ENCODE measurements around the gene EPG5. TPM values are rescaled to one million over a fixed set of nuclear protein-coding genes. Genes with fewer than 3 reads are reported as not detected.
"Not testable (repeated sequence)": the region's sequence is repeated elsewhere in the genome, so short reads cannot be mapped to it uniquely, and the experiment has no call there.

The EPG5 gene
- 51.0 and 66.7 TPM in 2 replicates for total RNA-seq (2014; rRNA removed)
- 28.7 TPM for polyA plus RNA-seq (2012)

DNA sequence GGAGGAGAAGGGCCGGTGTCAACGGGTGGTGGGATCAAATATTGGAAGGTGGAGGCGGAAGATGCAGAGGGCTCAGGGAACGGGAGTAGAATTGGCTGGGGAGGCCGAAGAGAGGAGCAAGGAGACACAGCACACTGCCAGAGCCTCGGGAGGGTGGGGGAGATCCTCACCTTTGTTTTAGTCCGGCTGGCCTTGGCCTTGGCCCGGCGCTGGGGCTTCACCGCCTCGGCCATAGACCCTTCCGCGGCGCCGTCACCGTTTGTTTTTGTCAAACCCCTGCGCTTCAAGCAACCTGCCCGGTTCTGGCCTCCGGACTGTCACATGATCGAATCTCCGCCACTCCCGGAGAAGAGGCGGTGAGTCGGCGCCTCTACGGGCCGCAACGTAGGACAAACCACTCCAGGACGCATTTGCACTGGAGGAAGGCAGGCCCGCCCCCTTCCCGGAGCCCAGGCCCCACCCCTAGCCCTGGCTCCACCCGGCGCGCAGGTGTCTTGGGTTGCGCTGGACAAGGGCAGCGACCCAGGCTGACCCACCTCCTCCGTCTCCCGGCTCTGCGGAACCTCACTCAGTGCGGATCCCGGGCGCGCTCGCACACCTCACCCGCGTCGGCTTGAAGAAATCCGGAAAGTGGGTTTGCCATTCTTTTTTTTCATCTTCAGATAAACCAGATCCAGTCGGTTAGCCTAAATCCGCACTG lies at the start of gene EPG5:
Gene EPG5, minus strand, starts transcription at position 323 of the 700 bp plus-strand sequence. Its CDS starts 90 bp downstream, at position 233.
- DNase-seq (ENCODE audit: low read depth), result peak; percentile 93

- DNase-seq (ENCODE audit: low read depth), result peak; percentile 14
Observed at GRCh38 chr18:46013484-46014189, 46.5 kb upstream of the EPG5 start.

- DNase-seq (ENCODE audit: low read depth), result no peak
Observed at GRCh38 chr18:46010676-46011075, 43.5 kb upstream of the EPG5 start.

GRCh38 chr18:46010050-46010449 lies 42.9 kb upstream of the EPG5 start:
- no peak for DNase-seq (ENCODE audit: low read depth)

- DNase-seq (ENCODE audit: low read depth), result no peak
Observed at GRCh38 chr18:46009125-46009840, 42.2 kb upstream of the EPG5 start.

DNA sequence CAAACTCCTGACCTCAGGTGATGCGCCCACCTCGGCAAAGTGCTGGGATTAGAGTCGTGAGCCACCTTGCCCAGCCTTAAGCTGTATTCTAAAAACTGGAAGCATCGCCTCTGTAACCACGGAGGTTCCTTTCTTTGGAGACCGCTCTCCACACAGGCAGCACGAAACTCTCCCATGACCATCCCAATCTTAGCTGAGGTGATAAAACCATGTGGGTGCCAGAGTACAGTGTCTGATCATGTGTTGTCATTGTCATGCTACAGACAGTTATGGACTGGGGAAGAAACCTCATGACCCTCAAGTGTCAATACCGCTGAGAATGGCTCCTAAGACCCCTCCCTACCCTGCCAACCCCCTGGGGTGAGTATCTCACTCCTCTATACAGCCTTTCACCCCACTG lies 41.4 kb upstream of the EPG5 start:
- no peak for DNase-seq (ENCODE audit: low read depth)

GRCh38 chr18:46007165-46007564 lies 40.0 kb upstream of the EPG5 start:
- DNase-seq (ENCODE audit: low read depth), result no peak

DNA sequence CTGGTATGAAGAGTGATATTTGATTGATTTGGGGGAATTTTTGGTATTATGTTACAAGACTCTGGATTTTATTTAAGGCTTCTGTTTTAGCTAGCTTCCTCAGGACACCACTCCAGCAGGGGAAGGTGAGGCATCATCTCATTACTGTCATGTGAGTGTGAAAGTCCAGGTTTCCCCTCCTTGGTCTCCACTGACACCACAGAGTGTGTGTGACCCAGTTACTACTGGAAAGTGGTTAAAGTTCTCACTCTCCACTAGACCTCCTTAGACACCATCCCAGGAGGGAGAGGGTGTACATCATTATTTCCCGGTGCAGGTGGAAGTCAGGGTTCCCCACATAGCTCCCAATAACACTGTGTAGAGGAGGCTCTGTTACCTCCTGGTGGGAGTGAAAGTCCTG lies 35.8 kb upstream of the EPG5 start:
- no peak for DNase-seq (ENCODE audit: low read depth)

- no peak for DNase-seq (ENCODE audit: low read depth)
Observed at GRCh38 chr18:46001892-46002291, 34.8 kb upstream of the EPG5 start.

DNA sequence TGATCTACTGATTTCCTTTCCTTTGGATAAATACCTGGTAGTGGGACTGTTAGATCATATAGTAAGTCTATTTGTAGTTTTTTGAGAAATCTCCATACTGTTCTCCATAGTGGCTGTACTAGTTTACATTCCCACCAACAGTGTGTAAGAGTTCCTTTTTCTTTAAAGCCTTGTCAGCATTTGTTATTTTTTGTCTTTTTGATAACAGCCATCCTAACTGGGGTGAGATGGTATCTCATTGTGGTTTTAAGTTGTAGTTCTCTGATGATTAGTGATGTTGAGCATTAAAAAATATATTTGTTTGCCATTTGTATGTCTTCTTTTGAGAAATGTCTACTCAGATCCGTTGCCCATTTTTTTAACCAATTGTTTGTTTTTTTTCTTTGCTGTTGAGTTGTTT lies 33.9 kb upstream of the EPG5 start:
- DNase-seq (ENCODE audit: low read depth), result no peak

DNA sequence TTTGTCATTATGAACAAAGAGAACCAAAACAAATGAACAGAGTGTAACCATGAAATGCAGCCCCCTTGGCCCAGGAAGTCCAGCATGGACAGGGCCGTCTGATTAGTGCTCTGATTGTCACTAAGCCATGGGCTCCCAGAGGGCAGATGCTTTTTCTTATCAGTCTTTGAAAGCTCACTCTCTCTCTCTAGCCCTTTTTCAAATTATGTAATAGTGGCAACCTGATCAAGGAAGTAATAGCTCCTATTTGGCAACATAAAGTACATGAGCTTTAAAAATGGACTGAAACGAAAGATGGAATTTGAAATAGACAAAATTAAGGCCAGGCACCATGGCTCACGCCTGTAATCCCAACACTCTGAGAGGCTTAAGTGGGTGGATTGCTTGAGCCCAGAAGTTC lies 32.4 kb upstream of the EPG5 start:
- DNase-seq (ENCODE audit: low read depth), result no peak

- DNase-seq (ENCODE audit: low read depth), result no peak
Observed at GRCh38 chr18:45998244-45998643, 31.1 kb upstream of the EPG5 start.

GRCh38 chr18:45997700-45998151 lies 30.6 kb upstream of the EPG5 start:
- DNase-seq (ENCODE audit: low read depth), result no peak

DNA sequence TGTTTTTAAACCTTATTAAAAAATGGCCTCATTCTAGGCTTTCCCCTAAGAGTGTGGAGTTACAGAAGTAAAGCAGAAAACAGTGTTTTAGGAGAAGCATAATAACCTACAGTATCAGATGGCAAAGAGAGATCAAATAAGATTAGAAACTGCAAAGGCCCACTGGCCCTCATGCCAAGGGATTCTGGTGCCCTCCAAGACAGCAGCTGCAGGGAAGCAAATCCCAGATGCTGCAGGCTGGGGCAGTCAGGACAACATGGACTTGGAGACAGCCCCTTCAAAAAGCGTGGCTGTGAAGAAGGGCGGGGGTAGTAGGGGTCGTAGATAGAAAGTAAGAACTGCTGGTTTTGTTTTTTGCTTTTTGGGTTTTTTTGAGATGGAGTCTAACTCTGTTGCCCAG lies 28.3 kb upstream of the EPG5 start:
- DNase-seq (ENCODE audit: low read depth), result no peak

- peak; percentile 90 for DNase-seq (ENCODE audit: low read depth)
Observed at GRCh38 chr18:45993438-45993837, 26.3 kb upstream of the EPG5 start.

DNA sequence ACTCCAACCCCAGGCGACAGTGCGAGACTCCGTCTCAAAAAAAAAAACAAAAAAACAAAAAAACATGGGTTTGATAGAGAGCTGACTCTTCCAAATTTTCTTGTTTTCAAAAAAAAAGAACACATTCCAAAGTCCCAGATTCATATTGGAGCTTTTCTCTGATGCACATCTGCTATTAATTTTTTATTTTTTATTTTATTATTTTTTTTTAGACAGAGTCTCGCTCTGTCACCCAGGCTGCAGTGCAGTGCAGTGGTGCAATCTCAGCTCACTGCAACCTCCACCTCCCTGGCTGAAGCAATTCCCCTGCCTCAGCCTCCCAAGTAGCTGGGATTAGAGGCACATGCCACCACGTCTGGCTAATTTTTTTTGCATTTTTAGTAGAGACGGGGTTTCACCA lies 25.4 kb upstream of the EPG5 start:
- DNase-seq (ENCODE audit: low read depth), result not testable (repeated sequence)

DNA sequence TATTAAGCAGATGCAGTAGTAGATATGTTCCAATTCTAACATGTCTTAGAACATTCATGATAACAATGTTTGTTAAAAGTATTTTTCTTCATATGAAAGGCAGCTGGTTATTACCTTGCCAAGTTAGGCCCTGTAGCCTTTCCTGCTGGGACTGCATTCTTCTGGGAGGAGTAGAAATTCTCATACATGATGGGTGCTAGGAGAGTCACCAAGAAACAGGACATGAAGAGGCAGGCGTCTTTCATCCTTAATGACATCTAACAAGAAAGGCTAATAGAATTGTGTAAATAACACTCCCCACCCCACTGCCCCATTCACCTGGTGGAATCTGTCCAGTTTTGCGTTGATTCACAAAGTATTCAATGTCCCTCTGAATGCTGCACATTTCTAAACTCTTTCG lies 24.7 kb upstream of the EPG5 start:
- no peak for DNase-seq (ENCODE audit: low read depth)

GRCh38 chr18:45984546-45985235 lies 17.6 kb upstream of the EPG5 start:
- no peak for DNase-seq (ENCODE audit: low read depth)

DNA sequence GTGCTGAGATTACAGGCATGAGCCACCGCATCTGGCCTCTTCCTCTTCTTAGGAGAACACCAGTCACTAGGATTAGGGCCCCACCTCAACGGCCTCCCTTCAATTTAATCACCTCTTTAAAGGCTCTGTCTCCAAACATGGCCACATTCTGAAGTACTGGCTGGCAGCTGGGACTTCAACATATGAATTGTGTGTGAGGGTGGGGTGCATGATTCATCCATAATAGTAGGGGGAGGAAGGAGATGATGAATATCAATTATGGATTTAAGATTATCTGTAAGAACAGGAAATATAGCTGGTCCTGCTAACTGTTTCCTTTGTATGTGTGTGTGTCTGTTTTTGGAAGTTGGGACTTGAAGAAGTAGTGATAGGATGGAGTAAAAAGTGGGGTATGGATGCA lies 14.7 kb upstream of the EPG5 start:
- no peak for DNase-seq (ENCODE audit: low read depth)

- DNase-seq (ENCODE audit: low read depth), result no peak
Observed at GRCh38 chr18:45980229-45980628, 13.1 kb upstream of the EPG5 start.

DNA sequence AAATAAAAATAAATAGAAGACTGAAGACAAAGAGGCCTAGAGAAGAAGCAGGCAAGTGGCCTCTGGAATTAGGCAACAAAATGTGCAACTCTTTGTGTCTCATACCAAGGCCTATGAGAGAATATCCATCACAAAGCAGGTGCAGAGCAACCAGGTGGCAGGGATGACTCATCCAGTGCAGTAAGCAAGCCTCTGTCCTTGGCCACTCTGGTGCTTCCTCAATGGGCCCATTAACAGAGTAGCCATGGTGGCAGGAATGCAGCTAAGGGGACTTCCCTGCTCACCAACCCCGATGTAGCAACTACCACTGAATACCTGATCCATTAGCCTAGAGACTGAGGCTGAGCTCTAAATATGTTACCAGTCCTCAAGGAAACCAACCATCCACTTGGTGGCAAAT lies 11.0 kb upstream of the EPG5 start:
- DNase-seq (ENCODE audit: low read depth), result peak; percentile 31

GRCh38 chr18:45976974-45977373 lies 9.8 kb upstream of the EPG5 start:
- peak; percentile 36 for DNase-seq (ENCODE audit: low read depth)

Measured in LHCN-M2 (cell line).